LNCaP clone FGC (cell line): ENCODE measurements around the gene FOXK2.

Experiments
- DNase-seq: peaks from one replicate; pipeline ENCODE4 v3.0.0-alpha.2; 2011; ENCODE audit warnings: low read depth
- H3K4me3 ChIP-seq: 2 replicates; pipeline ENCODE4 v1.5.1; 2011; ENCODE audit warnings: mild to moderate bottlenecking, low read depth, low read length, control low read depth
- CTCF ChIP-seq: IDR thresholded peaks from 2 replicates; pipeline ENCODE4 v1.5.1; 2012; ENCODE audit warnings: mild to moderate bottlenecking; ENCODE audit not compliant: control insufficient read depth, insufficient read depth; ENCODE audit errors: extremely low read depth

Gene FOXK2

GRCh38 chr17:82650723-82651122 is 131.2 kb downstream of the FOXK2 start:
- H3K4me3 ChIP-seq = no peak overlapping the region
- no peak for DNase-seq
- no peak for TF ChIP-seq CTCF

GRCh38 chr17:82653651-82654528 is 134.4 kb downstream of the FOXK2 start:
- TF ChIP-seq CTCF = no peak
- no peak for DNase-seq
- no peak overlapping the region for H3K4me3 ChIP-seq
